HG03095 (cell line): ENCODE data around the gene COL5A3.

Source experiments
- ATAC-seq: cut with Tn5 transposase; IDR thresholded peaks from one replicate; pipeline ENCODE4 v1.9.1; 2021; ENCODE audit warnings: moderate library complexity; ENCODE audit not compliant: unreplicated experiment

COL5A3 gene

DNA sequence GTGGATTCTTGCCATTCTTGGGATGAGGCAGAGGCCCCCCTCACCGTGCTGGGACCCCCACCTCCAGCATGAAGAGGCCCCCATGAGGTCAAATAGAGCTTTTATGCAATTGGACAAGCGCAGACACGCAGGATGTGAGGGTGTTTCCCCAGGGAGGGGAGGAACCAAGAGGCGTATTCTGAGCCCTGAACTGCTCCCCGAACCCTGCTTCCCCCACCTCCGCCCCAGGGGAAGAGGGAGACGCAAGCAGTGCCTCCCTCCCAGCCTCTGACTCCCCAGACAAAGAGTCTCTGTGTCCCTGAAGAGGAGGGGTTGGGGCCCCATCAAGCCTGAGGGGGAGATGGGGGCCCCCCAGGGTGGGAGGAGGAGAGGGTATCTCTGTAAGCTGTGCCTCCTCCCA, 1.7 kb upstream of the COL5A3 start:
- ATAC-seq, result no peak

DNA sequence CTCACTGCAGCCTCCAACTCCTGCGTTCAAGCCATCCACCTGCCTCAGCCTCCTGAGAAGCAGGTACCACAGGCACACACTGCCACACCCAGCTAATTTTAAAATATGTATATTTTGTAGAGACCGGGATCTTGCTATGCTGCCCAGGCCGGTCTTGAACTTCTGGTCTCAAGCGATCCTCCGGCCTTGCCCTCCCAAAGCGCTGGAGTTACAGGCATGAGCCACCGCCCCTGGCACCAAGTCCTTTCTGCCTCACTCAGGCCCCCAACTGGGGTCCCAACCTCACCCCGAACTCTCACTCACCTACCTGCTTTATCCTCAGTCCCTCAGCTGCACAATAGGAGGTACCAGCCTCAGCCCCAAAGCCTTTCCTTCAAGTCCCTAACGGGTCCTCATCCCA, 635 bp upstream of the COL5A3 start:
- no peak for ATAC-seq

DNA sequence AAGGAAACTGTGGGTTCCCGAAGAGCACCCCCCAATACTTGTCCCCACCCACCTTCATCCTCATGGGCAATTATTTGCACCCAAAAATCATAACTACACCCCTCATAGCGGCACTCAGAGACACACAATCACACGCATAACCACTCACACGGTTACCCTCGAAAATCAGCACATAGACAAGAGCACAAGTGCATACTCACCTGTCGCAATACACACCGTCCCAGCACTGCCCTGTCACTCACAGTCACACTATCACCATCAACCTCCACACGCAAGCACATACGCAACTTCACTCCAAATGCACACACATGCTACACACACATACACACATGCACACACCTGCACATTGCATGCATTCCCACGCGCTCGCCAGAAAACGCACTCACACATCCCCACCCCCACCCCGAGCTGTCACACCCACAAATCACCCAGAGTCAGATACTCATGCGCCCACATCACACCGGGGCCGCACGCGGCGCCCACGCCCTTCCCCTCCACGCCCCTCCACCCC, 535 bp downstream of the COL5A3 start:
- no peak for ATAC-seq

- ATAC-seq, result no peak
Measured at GRCh38 chr19:10008184-10008765, 2.0 kb downstream of the COL5A3 start.

- ATAC-seq, result no peak
Measured at GRCh38 chr19:10007371-10008183, 2.7 kb downstream of the COL5A3 start.

GRCh38 chr19:10006752-10007323, 3.5 kb downstream of the COL5A3 start:
- ATAC-seq, result no peak

- ATAC-seq, result no peak
Measured at GRCh38 chr19:10006335-10006708, 4.0 kb downstream of the COL5A3 start.

DNA sequence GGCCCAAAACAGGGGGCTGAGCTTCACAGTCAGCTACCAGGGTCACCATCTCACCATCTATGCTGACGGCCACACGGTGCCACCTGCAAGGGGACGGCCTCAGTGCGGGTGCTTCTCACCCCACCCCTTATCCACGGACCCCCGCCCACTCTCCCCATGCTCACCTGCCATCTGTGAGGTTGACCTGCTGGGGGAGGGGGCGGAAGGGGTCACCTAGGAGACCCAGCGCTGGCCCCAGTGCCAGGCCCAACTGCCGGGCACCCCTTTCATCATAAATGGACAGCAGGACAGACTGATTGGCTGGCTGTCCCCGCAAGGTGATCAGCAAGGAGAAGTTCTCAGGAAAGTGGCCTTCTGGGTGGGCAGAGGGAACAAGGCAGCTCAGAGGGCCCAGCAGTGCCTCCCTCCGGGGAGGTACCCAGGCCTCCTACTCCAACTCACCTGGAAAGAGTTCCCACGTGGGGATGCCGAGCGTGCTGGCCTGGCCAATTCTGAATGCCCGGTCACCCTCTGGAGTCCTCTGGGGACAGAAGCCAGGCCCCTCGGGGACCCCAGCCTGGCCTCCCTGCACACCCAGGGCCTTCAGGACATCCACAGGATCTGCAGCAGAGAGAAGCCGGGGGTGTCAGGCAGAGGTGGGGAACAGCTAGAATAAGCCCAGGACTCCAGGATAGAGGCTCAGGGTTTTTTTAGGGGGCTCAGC, 4.5 kb downstream of the COL5A3 start:
- no peak for ATAC-seq

DNA sequence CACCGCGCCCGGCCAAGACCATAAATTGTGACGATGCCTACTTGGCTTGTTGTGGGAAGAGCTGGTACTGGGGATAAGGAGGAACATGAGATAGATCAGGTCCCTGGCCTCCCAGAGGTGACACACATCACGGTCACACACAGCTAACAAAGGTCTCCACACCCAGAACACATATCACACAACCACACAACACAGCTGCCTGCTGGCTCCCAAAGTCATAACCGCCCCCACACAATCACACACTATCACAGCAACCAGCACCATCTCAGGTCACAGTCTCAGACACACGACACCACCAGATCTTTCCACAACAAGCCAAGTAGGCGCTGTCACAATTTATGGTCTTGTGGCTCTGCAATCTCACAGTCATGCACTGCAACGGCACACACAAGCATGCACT, 5.7 kb downstream of the COL5A3 start:
- ATAC-seq, result no peak

DNA sequence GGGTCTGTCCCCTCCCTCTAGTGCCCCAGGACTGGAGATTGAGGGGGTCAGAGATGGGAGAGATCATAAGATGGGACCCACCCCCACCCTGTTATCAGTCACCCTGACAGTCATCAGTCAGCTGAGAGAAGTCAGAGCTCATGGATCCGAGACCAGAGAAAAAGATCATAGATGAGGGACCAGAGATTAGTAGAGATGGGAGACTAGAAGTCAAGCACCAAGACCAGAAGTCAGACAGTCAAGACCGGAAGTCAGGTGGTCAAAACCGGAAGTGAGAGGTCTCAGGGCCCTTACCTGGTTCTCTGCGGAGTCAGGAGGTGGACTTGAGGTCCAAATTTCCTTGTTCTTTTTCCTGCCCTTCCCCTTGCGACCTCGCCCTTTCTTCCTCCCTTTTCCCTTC, 7.0 kb downstream of the COL5A3 start:
- ATAC-seq, result no peak

- ATAC-seq, result no peak
Measured at GRCh38 chr19:10001899-10002298, 8.4 kb downstream of the COL5A3 start.

- no peak for ATAC-seq
Measured at GRCh38 chr19:10000171-10000826, 10.0 kb downstream of the COL5A3 start.

- no peak for ATAC-seq
Measured at GRCh38 chr19:9996541-9996940, 13.8 kb downstream of the COL5A3 start.

DNA sequence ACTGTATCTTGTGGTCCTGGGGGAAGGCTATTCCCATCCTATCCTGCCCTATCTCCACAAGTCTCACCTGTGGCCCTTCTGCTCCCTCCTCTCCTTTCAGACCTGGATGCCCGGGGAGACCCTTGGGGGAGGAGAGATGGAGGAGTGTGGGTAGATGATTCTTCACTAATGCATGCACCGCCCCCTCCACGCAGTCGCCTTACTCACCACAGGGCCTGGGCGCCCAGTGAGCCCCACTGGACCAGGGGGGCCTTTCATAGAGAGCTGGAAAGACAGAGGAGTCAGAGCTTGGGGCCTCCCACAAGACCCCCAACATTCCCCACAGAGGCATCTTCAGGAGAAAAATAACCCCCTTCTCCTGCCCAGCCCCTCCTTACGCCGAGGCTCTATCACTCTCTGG, 14.3 kb downstream of the COL5A3 start:
- ATAC-seq, result no peak

DNA sequence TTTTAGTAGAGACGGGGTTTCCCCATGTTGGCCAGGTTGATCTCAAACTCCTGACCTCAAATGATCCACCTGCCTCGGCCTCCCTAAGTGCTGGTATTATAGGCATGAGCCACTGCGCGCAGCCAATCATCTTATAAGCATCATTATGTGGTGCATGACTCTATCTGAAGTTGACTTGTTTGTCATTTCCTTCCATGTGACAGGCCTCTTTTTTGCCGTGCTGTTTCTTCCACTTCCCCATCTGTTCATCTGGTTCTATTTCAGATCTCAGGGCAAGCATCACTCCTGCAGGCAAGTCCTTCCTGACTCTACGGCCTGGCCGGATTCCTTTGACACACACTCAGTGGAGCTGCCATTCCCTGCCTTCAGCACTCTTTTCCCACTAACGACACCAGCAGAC, 15.2 kb downstream of the COL5A3 start:
- no peak for ATAC-seq

GRCh38 chr19:9991425-9992191, 18.7 kb downstream of the COL5A3 start:
- ATAC-seq, result no peak

DNA sequence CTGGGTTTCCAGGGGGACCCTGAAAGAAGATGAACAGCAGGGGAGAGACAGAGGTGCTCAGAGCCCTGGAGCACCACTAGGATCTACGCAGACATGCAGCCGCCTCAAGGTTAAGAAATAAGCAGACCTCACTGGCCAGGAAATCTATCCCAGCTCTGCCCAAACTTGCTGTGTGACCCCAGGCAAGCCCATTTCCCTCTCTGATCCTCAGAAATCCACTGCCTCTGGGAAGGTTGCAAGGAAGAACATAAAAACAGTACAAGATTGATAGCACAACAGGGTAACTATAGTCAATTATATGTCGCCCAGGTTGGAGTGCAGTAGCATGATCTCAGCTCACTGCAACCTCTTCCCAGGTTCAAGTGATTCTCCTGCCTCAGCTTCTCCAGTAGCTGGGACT, 20.8 kb downstream of the COL5A3 start:
- no peak for ATAC-seq

DNA sequence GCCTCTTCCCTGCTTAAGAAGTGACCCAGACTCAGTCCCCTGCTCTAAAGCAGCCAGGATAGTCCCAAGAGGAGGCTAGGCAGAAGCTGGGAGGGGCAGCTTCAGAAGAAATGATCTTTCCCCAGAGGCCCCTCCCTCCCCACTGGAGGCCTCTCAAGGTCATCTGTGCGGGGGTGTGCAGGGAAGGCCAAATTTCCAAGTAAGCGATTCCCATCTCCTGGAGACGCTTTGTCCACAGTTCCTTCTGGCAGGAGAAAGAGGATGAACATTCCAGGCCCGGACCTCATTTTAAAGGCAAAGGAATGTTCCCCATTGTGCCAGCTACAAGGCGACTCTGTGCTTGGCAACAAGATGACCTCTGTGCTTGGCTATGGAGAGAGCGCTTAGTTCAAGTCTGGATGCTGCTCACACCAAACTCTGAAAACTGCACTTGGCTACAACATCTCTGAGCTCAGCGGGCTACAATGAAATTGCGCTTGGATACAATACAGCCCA, 23.5 kb downstream of the COL5A3 start:
- ATAC-seq, result no peak

DNA sequence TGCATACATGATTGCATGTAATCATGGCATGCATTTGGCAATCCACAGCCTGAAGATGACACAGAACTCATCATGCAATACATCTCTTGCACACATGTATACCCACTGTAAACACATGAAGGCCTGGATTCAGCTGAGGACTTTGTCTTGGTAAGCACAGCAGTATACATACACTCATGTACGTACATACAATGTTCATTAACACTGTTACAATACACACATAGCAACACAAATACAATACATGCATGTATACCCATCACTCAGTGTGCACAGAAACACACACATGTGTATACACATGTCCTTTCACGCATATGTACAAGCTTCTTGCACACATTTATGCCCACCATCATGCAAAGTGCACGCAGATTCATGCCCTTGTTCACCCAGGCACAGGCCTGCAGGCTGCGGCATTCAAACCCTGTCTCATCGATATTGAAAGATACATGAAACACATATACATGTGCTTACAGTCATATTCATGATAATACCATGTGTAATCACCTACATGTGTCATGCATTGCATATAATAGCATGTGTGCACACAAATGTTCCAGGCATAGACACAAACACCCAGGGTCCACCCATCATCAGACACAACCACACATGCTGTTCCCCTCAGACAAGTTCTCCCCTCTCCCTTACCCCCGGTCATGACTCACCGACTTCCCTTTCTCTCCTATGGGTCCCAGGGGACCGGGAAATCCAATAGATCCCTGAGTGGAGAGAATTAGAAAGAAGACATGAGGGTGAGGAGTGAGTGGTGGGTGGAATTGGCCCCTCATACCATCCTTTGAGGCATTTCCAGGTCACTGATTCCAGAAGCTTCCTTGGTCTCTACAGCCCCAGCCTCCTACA, 28.7 kb downstream of the COL5A3 start:
- ATAC-seq, result no peak
